Activated CD8-positive, alpha-beta memory T cell treated with anti-CD3 and anti-CD28 coated beads, Interleukin-2, amount 50 U/mL, for 1 hour (primary cell): Measurements from ENCODE around the gene CASZ1.

ENCODE experiments used
- DNase-seq: peaks from one replicate; pipeline ENCODE4 v3.0.0-alpha.2; 2020; ENCODE audit errors: extremely low read depth

The CASZ1 gene

GRCh38 chr1:10704368-10704882 is 92.0 kb downstream of the CASZ1 start:
- no peak for DNase-seq

GRCh38 chr1:10703702-10704101 is 92.7 kb downstream of the CASZ1 start:
- DNase-seq: no peak

- DNase-seq: no peak
Measured at GRCh38 chr1:10701145-10701544, 95.3 kb downstream of the CASZ1 start.

GRCh38 chr1:10699470-10699835 is 97.0 kb downstream of the CASZ1 start:
- no peak for DNase-seq

GRCh38 chr1:10698726-10699469 is 97.5 kb downstream of the CASZ1 start:
- DNase-seq: no peak

- DNase-seq: no peak
Measured at GRCh38 chr1:10697621-10698160, 98.8 kb downstream of the CASZ1 start.

- no peak for DNase-seq
Measured at GRCh38 chr1:10696977-10697376, 99.5 kb downstream of the CASZ1 start.

- DNase-seq: peak; percentile 30
Measured at GRCh38 chr1:10694633-10695627, 101.5 kb downstream of the CASZ1 start.

- DNase-seq: no peak
Measured at GRCh38 chr1:10694274-10694632, 102.2 kb downstream of the CASZ1 start.

- no peak for DNase-seq
Measured at GRCh38 chr1:10693497-10694273, 102.8 kb downstream of the CASZ1 start.

GRCh38 chr1:10693152-10693496 is 103.3 kb downstream of the CASZ1 start:
- no peak for DNase-seq

GRCh38 chr1:10692401-10693021 is 103.9 kb downstream of the CASZ1 start:
- no peak for DNase-seq

GRCh38 chr1:10691740-10692125 is 104.7 kb downstream of the CASZ1 start:
- DNase-seq: no peak

GRCh38 chr1:10691075-10691739 is 105.2 kb downstream of the CASZ1 start:
- no peak for DNase-seq

GRCh38 chr1:10690484-10690883 is 106.0 kb downstream of the CASZ1 start:
- no peak for DNase-seq

GRCh38 chr1:10688409-10688786 is 108.0 kb downstream of the CASZ1 start:
- DNase-seq: no peak

GRCh38 chr1:10687782-10688408 is 108.6 kb downstream of the CASZ1 start:
- no peak for DNase-seq

GRCh38 chr1:10687251-10687651 is 109.2 kb downstream of the CASZ1 start:
- DNase-seq: no peak

GRCh38 chr1:10686404-10687040 is 109.9 kb downstream of the CASZ1 start:
- DNase-seq: no peak
